Measurements from ENCODE around the gene GSTCD. TPM values are rescaled to one million over a fixed set of nuclear protein-coding genes. Genes with fewer than 3 reads are reported as not detected.
A peak's percentile ranks its signal among the peaks of the same experiment; 100 is the strongest.

GSTCD gene
- total RNA-seq, 1 experiment from 2014 or later = 21.3 TPM

DNA sequence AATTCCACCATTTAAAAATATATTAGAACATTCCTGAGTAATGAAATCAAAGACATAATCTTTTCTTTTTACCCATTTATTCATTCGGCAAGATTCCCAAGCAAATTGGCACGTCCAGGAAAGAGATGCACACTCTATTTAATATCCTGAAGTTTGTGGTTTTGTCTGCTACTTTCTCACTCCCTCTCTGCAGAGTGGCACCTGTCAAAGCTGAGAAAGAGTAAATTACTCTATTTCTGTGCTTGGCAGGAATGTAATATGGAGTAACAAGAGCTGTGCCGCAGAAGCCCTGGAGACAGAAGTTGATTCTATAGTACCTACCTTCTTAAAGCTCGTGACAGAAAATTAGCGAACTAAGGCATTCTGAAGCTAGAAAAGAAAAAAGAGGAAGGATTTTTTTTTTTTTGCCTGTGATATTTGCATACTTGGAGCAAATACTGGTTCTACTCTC is 5.5 kb downstream of the GSTCD start:
- peaks cover 5% of the 10 kb centered on the region for H3K4me1 ChIP-seq
- H3K27ac Mint-ChIP-seq (ENCODE audit: unreplicated experiment) = no peak overlapping the region
- TF ChIP-seq, protein P1, sequence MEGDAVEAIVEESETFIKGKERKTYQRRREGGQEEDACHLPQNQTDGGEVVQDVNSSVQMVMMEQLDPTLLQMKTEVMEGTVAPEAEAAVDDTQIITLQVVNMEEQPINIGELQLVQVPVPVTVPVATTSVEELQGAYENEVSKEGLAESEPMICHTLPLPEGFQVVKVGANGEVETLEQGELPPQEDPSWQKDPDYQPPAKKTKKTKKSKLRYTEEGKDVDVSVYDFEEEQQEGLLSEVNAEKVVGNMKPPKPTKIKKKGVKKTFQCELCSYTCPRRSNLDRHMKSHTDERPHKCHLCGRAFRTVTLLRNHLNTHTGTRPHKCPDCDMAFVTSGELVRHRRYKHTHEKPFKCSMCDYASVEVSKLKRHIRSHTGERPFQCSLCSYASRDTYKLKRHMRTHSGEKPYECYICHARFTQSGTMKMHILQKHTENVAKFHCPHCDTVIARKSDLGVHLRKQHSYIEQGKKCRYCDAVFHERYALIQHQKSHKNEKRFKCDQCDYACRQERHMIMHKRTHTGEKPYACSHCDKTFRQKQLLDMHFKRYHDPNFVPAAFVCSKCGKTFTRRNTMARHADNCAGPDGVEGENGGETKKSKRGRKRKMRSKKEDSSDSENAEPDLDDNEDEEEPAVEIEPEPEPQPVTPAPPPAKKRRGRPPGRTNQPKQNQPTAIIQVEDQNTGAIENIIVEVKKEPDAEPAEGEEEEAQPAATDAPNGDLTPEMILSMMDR (IDR thresholded peaks at IDR 0.05; ENCODE audit: insufficient read depth in 1 of 2, low read depth in 1 of 2, low read length in 1 of 2, severe bottlenecking in 1 of 2, unreplicated experiment in 1 of 2) = no peak
- H3K27me3 Mint-ChIP-seq (ENCODE audit: insufficient read depth, unreplicated experiment) = no peaks in the 10 kb centered on the region
- intact Hi-C loops (cut with micrococcal nuclease; ENCODE audit: unreplicated experiment) = loop anchor here (2.0 kb wide), 1 partner anchor 193 kb away; no protein-coding TSS in a partner anchor
- peaks cover 4% of the 10 kb centered on the region for H3K36me3 Mint-ChIP-seq (ENCODE audit: insufficient read depth, unreplicated experiment)
- no peaks in the 10 kb centered on the region for H3K27me3 ChIP-seq (replicated peaks; ENCODE audit: control insufficient read depth, insufficient read depth, low read length)
- no peaks in the 10 kb centered on the region for H3K36me3 ChIP-seq (ENCODE audit: control insufficient read depth, insufficient read depth, low read length)
- H3K9me3 Mint-ChIP-seq (ENCODE audit: unreplicated experiment) = no peaks in the 10 kb centered on the region
- H3K4me3 Mint-ChIP-seq (ENCODE audit: unreplicated experiment) = no peak overlapping the region
- H3K9me3 ChIP-seq = no peaks in the 10 kb centered on the region
- CTCF ChIA-PET = interaction anchor here (1.4 kb wide), 1 partner anchor 193 kb away, joined by 5 read pairs; no protein-coding TSS in a partner anchor
- H3K4me1 Mint-ChIP-seq (ENCODE audit: low read depth, unreplicated experiment) = no peaks in the 10 kb centered on the region
- no peak for DNase-seq
- POLR2A ChIA-PET = no interaction called here
- no TSS peak for BruUV-seq (replicated peaks)
- H3K4me3 ChIP-seq (ENCODE audit: low read depth, low read length) = no peak overlapping the region

DNA sequence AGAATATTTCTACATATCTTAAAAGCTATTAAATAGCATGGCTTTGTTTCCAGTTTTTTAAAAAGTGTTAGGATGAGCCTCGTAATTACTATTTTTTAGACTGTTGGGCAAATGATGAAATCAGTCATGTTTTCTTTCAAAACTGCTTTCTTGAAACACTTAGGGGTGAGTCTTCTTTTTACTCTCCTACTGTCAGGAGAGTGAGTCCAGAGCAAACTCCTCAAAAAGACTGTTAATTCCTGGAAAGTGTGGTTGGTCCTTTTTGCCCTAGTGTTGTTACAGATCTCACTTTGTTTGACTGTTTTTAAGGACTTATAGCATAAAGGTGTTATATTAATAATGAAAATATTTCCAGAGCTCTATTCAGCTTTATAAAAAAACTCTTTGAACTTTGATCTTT is 6.3 kb downstream of the GSTCD start:
- POLR2A ChIA-PET = no interaction called here
- Mint-ChIP-seq H3K9me3 (ENCODE audit: unreplicated experiment) (no peaks in the 10 kb centered on the region), H3K27ac (ENCODE audit: unreplicated experiment) (no peak overlapping the region), H3K4me1 (ENCODE audit: low read depth, unreplicated experiment) (no peaks in the 10 kb centered on the region), H3K27me3 (ENCODE audit: insufficient read depth, unreplicated experiment) (no peaks in the 10 kb centered on the region), H3K36me3 (ENCODE audit: insufficient read depth, unreplicated experiment) (peaks cover 4% of the 10 kb centered on the region), H3K4me3 (ENCODE audit: unreplicated experiment) (no peak overlapping the region)
- Histone ChIP-seq H3K36me3 (ENCODE audit: control insufficient read depth, insufficient read depth, low read length) (no peaks in the 10 kb centered on the region), H3K4me1 (peaks cover 5% of the 10 kb centered on the region; the same call in 1 of the 2 replicates), H3K9me3 (no peaks in the 10 kb centered on the region), H3K27me3 (replicated peaks; ENCODE audit: control insufficient read depth, insufficient read depth, low read length) (no peaks in the 10 kb centered on the region), H3K4me3 (ENCODE audit: low read depth, low read length) (no peak overlapping the region)
- intact Hi-C loops (cut with micrococcal nuclease; ENCODE audit: unreplicated experiment) = loop anchor here (1.0 to 5.0 kb wide), 3 partner anchors 182 to 218 kb away; partner anchors contain the start of gene NPNT
- CTCF ChIA-PET = interaction anchor here (0.6 to 1.4 kb wide), 2 partner anchors 194 to 701 kb away, joined by 5 to 6 read pairs; no protein-coding TSS in a partner anchor
- no peak for DNase-seq
- no TSS peak for BruUV-seq (replicated peaks)
- TF ChIP-seq, protein P1 (IDR thresholded peaks at IDR 0.05; ENCODE audit: insufficient read depth in 1 of 2, low read depth in 1 of 2, low read length in 1 of 2, severe bottlenecking in 1 of 2, unreplicated experiment in 1 of 2) = no peak

- no peaks in the 10 kb centered on the region for H3K4me1 Mint-ChIP-seq (ENCODE audit: low read depth, unreplicated experiment)
- H3K27me3 Mint-ChIP-seq (ENCODE audit: insufficient read depth, unreplicated experiment) = no peaks in the 10 kb centered on the region
- H3K27ac Mint-ChIP-seq (ENCODE audit: unreplicated experiment) = no peak overlapping the region
- TF ChIP-seq, protein P1 (IDR thresholded peaks at IDR 0.05; ENCODE audit: insufficient read depth in 1 of 2, low read depth in 1 of 2, low read length in 1 of 2, severe bottlenecking in 1 of 2, unreplicated experiment in 1 of 2) = peak; percentile 24 to 31
- H3K36me3 ChIP-seq (ENCODE audit: control insufficient read depth, insufficient read depth, low read length) = no peaks in the 10 kb centered on the region
- POLR2A ChIA-PET = no interaction called here
- H3K9me3 ChIP-seq = no peaks in the 10 kb centered on the region
- H3K4me3 Mint-ChIP-seq (ENCODE audit: unreplicated experiment) = no peak overlapping the region
- no peaks in the 10 kb centered on the region for H3K9me3 Mint-ChIP-seq (ENCODE audit: unreplicated experiment)
- BruUV-seq (replicated peaks) = no TSS peak
- no peaks in the 10 kb centered on the region for H3K27me3 ChIP-seq (replicated peaks; ENCODE audit: control insufficient read depth, insufficient read depth, low read length)
- peaks cover 5% of the 10 kb centered on the region; the same call in 1 of the 2 replicates for H3K4me1 ChIP-seq
- no peak for DNase-seq
- no peak overlapping the region for H3K4me3 ChIP-seq (ENCODE audit: low read depth, low read length)
- intact Hi-C loops (cut with micrococcal nuclease; ENCODE audit: unreplicated experiment) = loop anchor here (1.0 to 5.0 kb wide), 3 partner anchors 182 to 218 kb away; partner anchors contain the start of gene NPNT
- H3K36me3 Mint-ChIP-seq (ENCODE audit: insufficient read depth, unreplicated experiment) = peaks cover 4% of the 10 kb centered on the region
- CTCF ChIA-PET = interaction anchor here (0.6 to 1.4 kb wide), 2 partner anchors 195 to 702 kb away, joined by 5 to 6 read pairs; no protein-coding TSS in a partner anchor
Observed at GRCh38 chr4:105715692-105716278, 7.2 kb downstream of the GSTCD start.
